ENCODE measurements around the gene CACNA1S.

DNA sequence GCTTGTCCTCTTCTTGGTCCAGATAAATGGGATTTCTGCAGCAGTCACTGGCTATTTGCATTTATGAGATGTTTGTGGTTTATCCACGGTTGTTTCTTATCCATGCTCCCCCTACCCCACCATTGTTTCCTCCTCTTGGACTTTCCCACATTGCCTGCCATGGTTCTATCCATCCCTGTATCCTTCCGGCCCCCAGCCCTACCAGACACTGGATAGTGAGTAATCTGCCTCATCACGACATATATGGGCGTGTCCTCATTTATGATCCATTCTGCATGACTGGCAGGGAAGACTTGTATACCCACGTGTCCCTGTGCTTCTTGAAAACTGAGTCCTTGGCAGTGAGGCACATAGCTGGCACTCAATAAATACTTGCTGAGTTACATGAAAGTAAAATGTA lies 40.1 kb downstream of the CACNA1S start:
- TF ChIP-seq CTCF (IDR thresholded peaks at IDR 0.05; ENCODE audit: low read length) (no peak), EZH2 (IDR thresholded peaks at IDR 0.05; ENCODE audit: borderline replicate concordance, low read length) (no peak)
